GM12892 (cell line): ENCODE data around the gene ARPC5.

Experiments
- POLR2A ChIP-seq: IDR thresholded peaks from 2 replicates; pipeline ENCODE4 v1.6.1; 2011; ENCODE audit warnings: low read depth, low read length, control low read depth
- POLR2AphosphoS5 ChIP-seq: IDR thresholded peaks from 2 replicates; pipeline ENCODE4 v1.6.1; 2011; ENCODE audit warnings: low read depth, low read length, control low read depth
- TAF1 ChIP-seq: IDR thresholded peaks from 2 replicates; pipeline ENCODE4 v1.6.1; 2011; ENCODE audit warnings: low read depth, mild to moderate bottlenecking, control low read depth, low read length, borderline replicate concordance

DNA sequence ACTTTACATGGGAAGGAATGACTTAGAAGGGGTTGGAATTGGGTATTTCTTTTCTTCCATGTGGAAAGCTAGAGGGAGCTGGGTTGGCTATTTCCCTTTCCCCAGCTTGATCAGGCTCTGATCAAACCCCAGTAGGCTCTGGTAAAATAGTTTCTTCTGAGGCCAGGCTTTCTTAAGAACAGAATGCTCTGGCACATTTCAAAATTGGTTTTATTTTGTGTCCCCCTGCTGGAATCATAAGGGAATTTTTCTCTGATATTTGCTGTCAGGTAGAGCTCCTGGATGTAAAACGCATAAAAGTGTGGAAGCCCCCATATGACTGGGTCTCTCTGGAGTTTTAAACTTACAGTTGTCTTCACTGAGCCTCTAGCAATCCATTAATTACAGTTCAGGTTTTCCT is 34.6 kb upstream of the ARPC5 start:
- TF ChIP-seq TAF1 (no peak), POLR2A (no peak), POLR2AphosphoS5 (no peak)
